Endothelial cell of umbilical vein (primary cell): Measurements from ENCODE around the gene DLG1.

Experiments used
- EZH2 ChIP-seq: IDR thresholded peaks from 2 replicates; pipeline ENCODE4 v1.6.1; 2012; ENCODE audit warnings: borderline replicate concordance, low read depth, mild to moderate bottlenecking, moderate library complexity, low read length, inconsistent platforms; ENCODE audit not compliant: severe bottlenecking
- FOS ChIP-seq: IDR thresholded peaks from 2 replicates; pipeline ENCODE4 v1.6.1; 2011; ENCODE audit warnings: mild to moderate bottlenecking, low read length, moderate library complexity, borderline replicate concordance; ENCODE audit not compliant: insufficient read depth
- GATA2 ChIP-seq: IDR thresholded peaks from 2 replicates; pipeline ENCODE4 v1.7.0; 2011; ENCODE audit warnings: low read depth, mild to moderate bottlenecking, moderate library complexity, mixed read lengths, low read length; ENCODE audit not compliant: insufficient read length, insufficient read depth
- JUN ChIP-seq: IDR thresholded peaks from 2 replicates; pipeline ENCODE4 v1.6.1; 2011; ENCODE audit warnings: borderline replicate concordance, low read depth; ENCODE audit not compliant: insufficient read length, insufficient read depth
- MYC ChIP-seq: IDR thresholded peaks from one replicate; pipeline ENCODE4 v1.6.1; 2011; ENCODE audit warnings: mild to moderate bottlenecking, low read depth, low read length
- POLR2A ChIP-seq: IDR thresholded peaks from 2 replicates; pipeline ENCODE4 v1.6.1; 2012; ENCODE audit warnings: low read depth, mild to moderate bottlenecking, control low read depth, low read length
- POLR2AphosphoS5 ChIP-seq: IDR thresholded peaks from 2 replicates; pipeline ENCODE4 v1.6.1; 2012; ENCODE audit warnings: low read depth, mild to moderate bottlenecking, control low read depth, low read length, moderate library complexity; ENCODE audit not compliant: insufficient read depth
- TF ChIP-seq, protein P1 (sequence below), 2 donors: IDR thresholded peaks; 1 replicate in 1 of 2; 2 replicates in 1 of 2; pipeline ENCODE4 v1.5.1; 2011; ENCODE audit warnings: low read length in 2 of 2, mild to moderate bottlenecking in 2 of 2, moderate library complexity in 2 of 2, control low read depth in 1 of 2, inconsistent platforms in 1 of 2, low read depth in 1 of 2; ENCODE audit not compliant: insufficient read depth in 1 of 2; ENCODE audit errors: extremely low read depth in 1 of 2
- TF ChIP-seq, protein P2 (sequence below): IDR thresholded peaks from 2 replicates; pipeline ENCODE4 v1.6.1; 2011; ENCODE audit not compliant: insufficient read depth, insufficient read length

DNA sequence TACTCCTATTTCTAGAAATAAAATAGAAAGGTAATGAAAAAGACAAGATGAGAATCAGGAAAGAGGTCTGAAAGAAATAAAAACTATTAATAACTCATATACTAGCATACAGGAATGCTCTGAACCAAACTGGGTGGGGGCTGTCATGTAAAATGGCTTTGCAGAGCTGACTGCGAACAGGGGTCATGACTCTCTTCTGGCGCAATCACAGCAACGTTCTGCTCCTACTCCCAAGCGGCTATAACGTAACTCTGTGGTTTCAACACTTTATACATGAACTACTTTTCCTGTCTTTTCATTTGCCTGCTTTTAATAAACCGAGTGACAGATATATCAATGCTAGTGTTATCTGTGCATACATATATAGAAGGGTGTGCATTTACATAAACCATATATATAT, 116.7 kb downstream of the DLG1 start:
- no peak for TF ChIP-seq EZH2
- TF ChIP-seq, protein P1, sequence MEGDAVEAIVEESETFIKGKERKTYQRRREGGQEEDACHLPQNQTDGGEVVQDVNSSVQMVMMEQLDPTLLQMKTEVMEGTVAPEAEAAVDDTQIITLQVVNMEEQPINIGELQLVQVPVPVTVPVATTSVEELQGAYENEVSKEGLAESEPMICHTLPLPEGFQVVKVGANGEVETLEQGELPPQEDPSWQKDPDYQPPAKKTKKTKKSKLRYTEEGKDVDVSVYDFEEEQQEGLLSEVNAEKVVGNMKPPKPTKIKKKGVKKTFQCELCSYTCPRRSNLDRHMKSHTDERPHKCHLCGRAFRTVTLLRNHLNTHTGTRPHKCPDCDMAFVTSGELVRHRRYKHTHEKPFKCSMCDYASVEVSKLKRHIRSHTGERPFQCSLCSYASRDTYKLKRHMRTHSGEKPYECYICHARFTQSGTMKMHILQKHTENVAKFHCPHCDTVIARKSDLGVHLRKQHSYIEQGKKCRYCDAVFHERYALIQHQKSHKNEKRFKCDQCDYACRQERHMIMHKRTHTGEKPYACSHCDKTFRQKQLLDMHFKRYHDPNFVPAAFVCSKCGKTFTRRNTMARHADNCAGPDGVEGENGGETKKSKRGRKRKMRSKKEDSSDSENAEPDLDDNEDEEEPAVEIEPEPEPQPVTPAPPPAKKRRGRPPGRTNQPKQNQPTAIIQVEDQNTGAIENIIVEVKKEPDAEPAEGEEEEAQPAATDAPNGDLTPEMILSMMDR (IDR thresholded peaks at IDR 0.05; ENCODE audit: extremely low read depth in 1 of 2, insufficient read depth in 1 of 2, low read depth in 1 of 2, low read length in 2 of 2): no peak
- TF ChIP-seq, protein P2, sequence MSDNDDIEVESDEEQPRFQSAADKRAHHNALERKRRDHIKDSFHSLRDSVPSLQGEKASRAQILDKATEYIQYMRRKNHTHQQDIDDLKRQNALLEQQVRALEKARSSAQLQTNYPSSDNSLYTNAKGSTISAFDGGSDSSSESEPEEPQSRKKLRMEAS: no peak
- no peak for TF ChIP-seq POLR2A
- TF ChIP-seq POLR2AphosphoS5: no peak
- TF ChIP-seq MYC: no peak
- TF ChIP-seq GATA2: no peak
- no peak for TF ChIP-seq JUN
- TF ChIP-seq FOS: no peak
